Measurements from ENCODE around the gene GREB1L.

GRCh38 chr18:21463718-21464117 lies 221.7 kb downstream of the GREB1L start:
- TF ChIP-seq CTCF (IDR thresholded peaks at IDR 0.05 in 2 of 3, conservative IDR thresholded peaks at IDR 0.05 in 1 of 3; ENCODE audit: control insufficient read depth in 2 of 3, extremely low read depth in 1 of 3, insufficient read depth in 1 of 3, low read depth in 3 of 3, low read length in 3 of 3): no peak
- no peak for TF ChIP-seq EZH2 (IDR thresholded peaks at IDR 0.05; ENCODE audit: borderline replicate concordance, control insufficient read depth, low read depth, low read length)
- TF ChIP-seq SMAD5 (IDR thresholded peaks at IDR 0.05; ENCODE audit: low read depth): no peak
- no peak for TF ChIP-seq HDAC2 (IDR thresholded peaks at IDR 0.05)
- no peak for TF ChIP-seq SRF (IDR thresholded peaks at IDR 0.05; ENCODE audit: low read depth in 2 of 2, low read length in 2 of 2)
- no peak for TF ChIP-seq SUZ12 (IDR thresholded peaks at IDR 0.05; ENCODE audit: unreplicated experiment)

All from GM12878 (cell line).